GM23338 (cell line): ENCODE data around the gene HOXD8. TPM values are rescaled to one million over a fixed set of nuclear protein-coding genes. Genes with fewer than 3 reads are reported as not detected.

ENCODE experiments used
- ATAC-seq: fragments of 200-7000 bp; cut with Tn5 transposase; 3 replicates; pipeline ENCODE4 v1.9.1; 2020
- DNase-seq: peaks from one replicate; pipeline ENCODE4 v3.0.0-alpha.2; 2015; ENCODE audit warnings: low spot score
- H2AFZ ChIP-seq: fragments of 200-600 bp; sonication (generic); 2 replicates; pipeline ENCODE4 v1.8.0; 2016; ENCODE audit warnings: antibody characterized with exemption, mild to moderate bottlenecking, moderate library complexity
- H3F3A ChIP-seq: fragments of 200-600 bp; sonication (generic); replicated peaks from 2 replicates; pipeline ENCODE4 v1.8.0; 2017; ENCODE audit warnings: antibody characterized with exemption, mixed run types, low read depth
- H3K27ac ChIP-seq: fragments of 200-600 bp; sonication (generic); 2 replicates; pipeline ENCODE4 v1.6.1; 2016; ENCODE audit warnings: low read depth
- H3K27me3 ChIP-seq: fragments of 200-600 bp; sonication (generic); 2 replicates; pipeline ENCODE4 v1.8.0; 2016; ENCODE audit warnings: mild to moderate bottlenecking, mixed run types, moderate library complexity; ENCODE audit not compliant: insufficient read depth
- H3K36me3 ChIP-seq: fragments of 200-600 bp; sonication (generic); 2 replicates; pipeline ENCODE4 v1.8.0; 2016; ENCODE audit warnings: mild to moderate bottlenecking; ENCODE audit not compliant: insufficient read depth
- H3K4me1 ChIP-seq: fragments of 200-600 bp; sonication (generic); 2 replicates; pipeline ENCODE4 v1.8.0; 2016; ENCODE audit warnings: mild to moderate bottlenecking, moderate library complexity; ENCODE audit not compliant: insufficient read depth
- H3K4me2 ChIP-seq: fragments of 200-600 bp; sonication (generic); 2 replicates; pipeline ENCODE4 v1.7.1; 2017; ENCODE audit warnings: mixed run types
- H3K4me3 ChIP-seq: fragments of 200-600 bp; sonication (generic); 2 replicates; pipeline ENCODE4 v1.6.1; 2016; ENCODE audit warnings: mixed run types
- H3K79me2 ChIP-seq: fragments of 200-600 bp; sonication (generic); replicated peaks from 2 replicates; pipeline ENCODE4 v1.8.0; 2017; ENCODE audit warnings: mild to moderate bottlenecking; ENCODE audit not compliant: insufficient read depth
- H3K9me2 ChIP-seq: fragments of 200-600 bp; sonication (generic); 2 replicates; pipeline ENCODE4 v1.8.0; 2017; ENCODE audit not compliant: insufficient read depth
- H4K20me1 ChIP-seq: fragments of 200-600 bp; sonication (generic); replicated peaks from 2 replicates; pipeline ENCODE4 v1.8.0; 2017; ENCODE audit warnings: mild to moderate bottlenecking; ENCODE audit not compliant: insufficient read depth
- H3K27ac Mint-ChIP-seq: 2 replicates; pipeline ENCODE4 v1.8.0; 2020; ENCODE audit warnings: inconsistent platforms, mild to moderate bottlenecking, moderate library complexity, mixed read lengths
- H3K27me3 Mint-ChIP-seq: 3 replicates; pipeline ENCODE4 v1.8.0; 2022; ENCODE audit warnings: low read depth, mild to moderate bottlenecking, moderate library complexity, mixed read lengths, inconsistent platforms; ENCODE audit not compliant: insufficient read depth, poor library complexity
- H3K36me3 Mint-ChIP-seq: 3 replicates; pipeline ENCODE4 v1.8.0; 2021; ENCODE audit warnings: low read depth, mild to moderate bottlenecking, inconsistent platforms, moderate library complexity, mixed read lengths
- H3K4me1 Mint-ChIP-seq: 3 replicates; pipeline ENCODE4 v1.8.0; 2020; ENCODE audit warnings: mild to moderate bottlenecking, inconsistent platforms, mixed read lengths
- H3K4me3 Mint-ChIP-seq: 3 replicates; pipeline ENCODE4 v1.8.0; 2021; ENCODE audit warnings: moderate library complexity, mild to moderate bottlenecking, inconsistent platforms, mixed read lengths
- H3K9me3 Mint-ChIP-seq: 3 replicates; pipeline ENCODE4 v1.8.0; 2020; ENCODE audit warnings: moderate library complexity, mild to moderate bottlenecking, inconsistent platforms, mixed read lengths
- EZH2 ChIP-seq: fragments of 200-600 bp; sonication (generic); IDR thresholded peaks from one replicate; pipeline ENCODE4 v1.8.0; 2017; ENCODE audit warnings: antibody characterized with exemption, mild to moderate bottlenecking, low read depth; ENCODE audit not compliant: unreplicated experiment
- EZH2phosphoT487 ChIP-seq: fragments of 200-600 bp; sonication (generic); IDR thresholded peaks from one replicate; pipeline ENCODE4 v1.8.1; 2018; ENCODE audit warnings: antibody characterized with exemption; ENCODE audit not compliant: unreplicated experiment
- JUNB ChIP-seq: IDR thresholded peaks from one replicate; pipeline ENCODE4 v1.6.1; 2016; ENCODE audit warnings: antibody characterized with exemption; ENCODE audit not compliant: unreplicated experiment
- NANOG ChIP-seq: IDR thresholded peaks from 2 replicates; pipeline ENCODE4 v1.6.1; 2016; ENCODE audit warnings: antibody characterized with exemption, borderline replicate concordance
- ZNF114 ChIP-seq: fragments of 250-450 bp; sonication (Bioruptor Pico); IDR thresholded peaks from 2 replicates; pipeline ENCODE4 v1.5.0; 2020; ENCODE audit warnings: mild to moderate bottlenecking, moderate library complexity
- ZNF331 ChIP-seq: fragments of 250-450 bp; sonication (Bioruptor Pico); IDR thresholded peaks from 2 replicates; pipeline ENCODE4 v1.5.0; 2020; ENCODE audit warnings: low read depth, mild to moderate bottlenecking, moderate library complexity
- polyA plus RNA-seq: library from polyadenylated mRNA; unstranded; fragments of >200 nt; fragmentation: Nextera tagmentation; extraction: Ambion mirVana; gene quantifications from 2 replicates; pipeline ENCODE4 v1.2.1, GENCODE V29; 2016
- total RNA-seq: library from RNA; depleted of rRNA; stranded (reverse); fragments of >200 nt; shearing (Covaris generic); gene quantifications from 2 replicates; pipeline ENCODE4 v1.2.3, GENCODE V29; 2014
- TF ChIP-seq, protein P1 (sequence below): IDR thresholded peaks from one replicate; pipeline ENCODE4 v1.6.1; 2018; ENCODE audit warnings: antibody characterized with exemption; ENCODE audit not compliant: unreplicated experiment
- TF ChIP-seq, protein P2 (sequence below): IDR thresholded peaks from 2 replicates; pipeline ENCODE4 v1.6.1; 2016; ENCODE audit warnings: antibody characterized with exemption
- TF ChIP-seq, protein P3 (sequence below): fragments of 250-450 bp; sonication (Bioruptor Pico); IDR thresholded peaks from 2 replicates; pipeline ENCODE4 v1.5.0; 2020; ENCODE audit warnings: mild to moderate bottlenecking, moderate library complexity

The HOXD8 gene
- total and polyA plus RNA-seq, 2 experiments from 2014 or later: not detected

DNA sequence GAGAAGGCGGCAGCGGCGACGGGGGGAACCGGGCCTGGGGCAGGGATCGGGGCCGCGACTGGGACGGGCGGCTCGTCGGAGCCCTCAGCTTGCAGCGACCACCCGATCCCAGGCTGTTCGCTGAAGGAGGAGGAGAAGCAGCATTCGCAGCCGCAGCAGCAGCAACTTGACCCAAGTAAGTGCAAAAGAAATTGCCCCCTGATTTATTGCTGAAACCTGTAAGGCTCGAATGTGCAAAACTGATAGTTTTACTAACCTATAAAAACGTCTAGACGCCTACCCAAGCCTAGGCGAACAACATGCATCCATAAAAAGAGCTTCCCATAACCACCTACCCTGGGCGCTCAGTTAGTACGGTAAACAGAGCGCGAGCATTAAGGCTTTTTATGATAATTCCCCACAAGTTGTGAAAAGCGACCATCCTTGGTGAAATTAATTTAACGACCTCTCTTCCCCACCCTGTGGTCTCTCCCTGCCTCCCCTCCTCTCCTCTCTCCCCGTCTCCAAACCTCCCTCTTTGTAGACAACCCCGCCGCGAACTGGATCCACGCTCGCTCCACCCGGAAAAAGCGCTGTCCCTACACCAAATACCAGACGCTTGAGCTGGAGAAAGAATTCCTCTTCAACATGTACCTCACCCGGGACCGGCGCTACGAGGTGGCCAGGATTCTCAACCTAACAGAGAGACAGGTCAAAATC is 5.9 kb upstream of the HOXD8 start:
- H3K27me3 Mint-ChIP-seq: peaks cover 99% of the 10 kb centered on the region
- H3K4me2 ChIP-seq: peak overlapping the region; percentile 76
- ATAC-seq (no peak; the same call in 2 of the 3 replicates), DNase-seq (no peak)
- peaks cover 100% of the 10 kb centered on the region for H3K27me3 ChIP-seq
- H3K27ac ChIP-seq: no peak overlapping the region
- no peaks in the 10 kb centered on the region for H3K79me2 ChIP-seq
- H3K4me1 ChIP-seq: peaks cover 12% of the 10 kb centered on the region
- H3K36me3 Mint-ChIP-seq: peaks cover 3% of the 10 kb centered on the region; the same call in 1 of the 3 replicates
- H2AFZ ChIP-seq: no peak overlapping the region
- peak; percentile 98 for TF ChIP-seq EZH2
- TF ChIP-seq NANOG: no peak
- TF ChIP-seq JUNB: no peak
- peak; percentile 97 for TF ChIP-seq EZH2phosphoT487
- TF ChIP-seq, protein P1, sequence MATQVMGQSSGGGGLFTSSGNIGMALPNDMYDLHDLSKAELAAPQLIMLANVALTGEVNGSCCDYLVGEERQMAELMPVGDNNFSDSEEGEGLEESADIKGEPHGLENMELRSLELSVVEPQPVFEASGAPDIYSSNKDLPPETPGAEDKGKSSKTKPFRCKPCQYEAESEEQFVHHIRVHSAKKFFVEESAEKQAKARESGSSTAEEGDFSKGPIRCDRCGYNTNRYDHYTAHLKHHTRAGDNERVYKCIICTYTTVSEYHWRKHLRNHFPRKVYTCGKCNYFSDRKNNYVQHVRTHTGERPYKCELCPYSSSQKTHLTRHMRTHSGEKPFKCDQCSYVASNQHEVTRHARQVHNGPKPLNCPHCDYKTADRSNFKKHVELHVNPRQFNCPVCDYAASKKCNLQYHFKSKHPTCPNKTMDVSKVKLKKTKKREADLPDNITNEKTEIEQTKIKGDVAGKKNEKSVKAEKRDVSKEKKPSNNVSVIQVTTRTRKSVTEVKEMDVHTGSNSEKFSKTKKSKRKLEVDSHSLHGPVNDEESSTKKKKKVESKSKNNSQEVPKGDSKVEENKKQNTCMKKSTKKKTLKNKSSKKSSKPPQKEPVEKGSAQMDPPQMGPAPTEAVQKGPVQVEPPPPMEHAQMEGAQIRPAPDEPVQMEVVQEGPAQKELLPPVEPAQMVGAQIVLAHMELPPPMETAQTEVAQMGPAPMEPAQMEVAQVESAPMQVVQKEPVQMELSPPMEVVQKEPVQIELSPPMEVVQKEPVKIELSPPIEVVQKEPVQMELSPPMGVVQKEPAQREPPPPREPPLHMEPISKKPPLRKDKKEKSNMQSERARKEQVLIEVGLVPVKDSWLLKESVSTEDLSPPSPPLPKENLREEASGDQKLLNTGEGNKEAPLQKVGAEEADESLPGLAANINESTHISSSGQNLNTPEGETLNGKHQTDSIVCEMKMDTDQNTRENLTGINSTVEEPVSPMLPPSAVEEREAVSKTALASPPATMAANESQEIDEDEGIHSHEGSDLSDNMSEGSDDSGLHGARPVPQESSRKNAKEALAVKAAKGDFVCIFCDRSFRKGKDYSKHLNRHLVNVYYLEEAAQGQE: no peak
- TF ChIP-seq, protein P2, sequence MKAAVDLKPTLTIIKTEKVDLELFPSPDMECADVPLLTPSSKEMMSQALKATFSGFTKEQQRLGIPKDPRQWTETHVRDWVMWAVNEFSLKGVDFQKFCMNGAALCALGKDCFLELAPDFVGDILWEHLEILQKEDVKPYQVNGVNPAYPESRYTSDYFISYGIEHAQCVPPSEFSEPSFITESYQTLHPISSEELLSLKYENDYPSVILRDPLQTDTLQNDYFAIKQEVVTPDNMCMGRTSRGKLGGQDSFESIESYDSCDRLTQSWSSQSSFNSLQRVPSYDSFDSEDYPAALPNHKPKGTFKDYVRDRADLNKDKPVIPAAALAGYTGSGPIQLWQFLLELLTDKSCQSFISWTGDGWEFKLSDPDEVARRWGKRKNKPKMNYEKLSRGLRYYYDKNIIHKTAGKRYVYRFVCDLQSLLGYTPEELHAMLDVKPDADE: no peak
- no peak for TF ChIP-seq ZNF331
- TF ChIP-seq, protein P3, sequence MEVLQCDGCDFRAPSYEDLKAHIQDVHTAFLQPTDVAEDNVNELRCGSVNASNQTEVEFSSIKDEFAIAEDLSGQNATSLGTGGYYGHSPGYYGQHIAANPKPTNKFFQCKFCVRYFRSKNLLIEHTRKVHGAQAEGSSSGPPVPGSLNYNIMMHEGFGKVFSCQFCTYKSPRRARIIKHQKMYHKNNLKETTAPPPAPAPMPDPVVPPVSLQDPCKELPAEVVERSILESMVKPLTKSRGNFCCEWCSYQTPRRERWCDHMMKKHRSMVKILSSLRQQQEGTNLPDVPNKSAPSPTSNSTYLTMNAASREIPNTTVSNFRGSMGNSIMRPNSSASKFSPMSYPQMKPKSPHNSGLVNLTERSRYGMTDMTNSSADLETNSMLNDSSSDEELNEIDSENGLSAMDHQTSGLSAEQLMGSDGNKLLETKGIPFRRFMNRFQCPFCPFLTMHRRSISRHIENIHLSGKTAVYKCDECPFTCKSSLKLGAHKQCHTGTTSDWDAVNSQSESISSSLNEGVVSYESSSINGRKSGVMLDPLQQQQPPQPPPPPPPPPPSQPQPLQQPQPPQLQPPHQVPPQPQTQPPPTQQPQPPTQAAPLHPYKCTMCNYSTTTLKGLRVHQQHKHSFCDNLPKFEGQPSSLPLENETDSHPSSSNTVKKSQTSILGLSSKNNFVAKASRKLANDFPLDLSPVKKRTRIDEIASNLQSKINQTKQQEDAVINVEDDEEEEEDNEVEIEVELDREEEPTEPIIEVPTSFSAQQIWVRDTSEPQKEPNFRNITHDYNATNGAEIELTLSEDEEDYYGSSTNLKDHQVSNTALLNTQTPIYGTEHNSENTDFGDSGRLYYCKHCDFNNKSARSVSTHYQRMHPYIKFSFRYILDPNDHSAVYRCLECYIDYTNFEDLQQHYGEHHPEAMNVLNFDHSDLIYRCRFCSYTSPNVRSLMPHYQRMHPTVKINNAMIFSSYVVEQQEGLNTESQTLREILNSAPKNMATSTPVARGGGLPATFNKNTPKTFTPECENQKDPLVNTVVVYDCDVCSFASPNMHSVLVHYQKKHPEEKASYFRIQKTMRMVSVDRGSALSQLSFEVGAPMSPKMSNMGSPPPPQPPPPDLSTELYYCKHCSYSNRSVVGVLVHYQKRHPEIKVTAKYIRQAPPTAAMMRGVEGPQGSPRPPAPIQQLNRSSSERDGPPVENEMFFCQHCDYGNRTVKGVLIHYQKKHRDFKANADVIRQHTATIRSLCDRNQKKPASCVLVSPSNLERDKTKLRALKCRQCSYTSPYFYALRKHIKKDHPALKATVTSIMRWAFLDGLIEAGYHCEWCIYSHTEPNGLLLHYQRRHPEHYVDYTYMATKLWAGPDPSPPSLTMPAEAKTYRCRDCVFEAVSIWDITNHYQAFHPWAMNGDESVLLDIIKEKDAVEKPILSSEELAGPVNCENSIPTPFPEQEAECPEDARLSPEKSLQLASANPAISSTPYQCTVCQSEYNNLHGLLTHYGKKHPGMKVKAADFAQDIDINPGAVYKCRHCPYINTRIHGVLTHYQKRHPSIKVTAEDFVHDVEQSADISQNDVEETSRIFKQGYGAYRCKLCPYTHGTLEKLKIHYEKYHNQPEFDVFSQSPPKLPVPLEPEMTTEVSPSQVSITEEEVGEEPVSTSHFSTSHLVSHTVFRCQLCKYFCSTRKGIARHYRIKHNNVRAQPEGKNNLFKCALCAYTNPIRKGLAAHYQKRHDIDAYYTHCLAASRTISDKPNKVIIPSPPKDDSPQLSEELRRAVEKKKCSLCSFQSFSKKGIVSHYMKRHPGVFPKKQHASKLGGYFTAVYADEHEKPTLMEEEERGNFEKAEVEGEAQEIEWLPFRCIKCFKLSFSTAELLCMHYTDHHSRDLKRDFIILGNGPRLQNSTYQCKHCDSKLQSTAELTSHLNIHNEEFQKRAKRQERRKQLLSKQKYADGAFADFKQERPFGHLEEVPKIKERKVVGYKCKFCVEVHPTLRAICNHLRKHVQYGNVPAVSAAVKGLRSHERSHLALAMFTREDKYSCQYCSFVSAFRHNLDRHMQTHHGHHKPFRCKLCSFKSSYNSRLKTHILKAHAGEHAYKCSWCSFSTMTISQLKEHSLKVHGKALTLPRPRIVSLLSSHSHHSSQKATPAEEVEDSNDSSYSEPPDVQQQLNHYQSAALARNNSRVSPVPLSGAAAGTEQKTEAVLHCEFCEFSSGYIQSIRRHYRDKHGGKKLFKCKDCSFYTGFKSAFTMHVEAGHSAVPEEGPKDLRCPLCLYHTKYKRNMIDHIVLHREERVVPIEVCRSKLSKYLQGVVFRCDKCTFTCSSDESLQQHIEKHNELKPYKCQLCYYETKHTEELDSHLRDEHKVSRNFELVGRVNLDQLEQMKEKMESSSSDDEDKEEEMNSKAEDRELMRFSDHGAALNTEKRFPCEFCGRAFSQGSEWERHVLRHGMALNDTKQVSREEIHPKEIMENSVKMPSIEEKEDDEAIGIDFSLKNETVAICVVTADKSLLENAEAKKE: no peak
- no peak for TF ChIP-seq ZNF114 (CRISPR knock-in tag)
- peaks cover 22% of the 10 kb centered on the region for H3K4me1 Mint-ChIP-seq
- H3K36me3 ChIP-seq: no peaks in the 10 kb centered on the region
- peak overlapping the region; percentile 45 for H3K4me3 Mint-ChIP-seq
- no peaks in the 10 kb centered on the region for H3K9me2 ChIP-seq
- peaks cover 31% of the 10 kb centered on the region for H4K20me1 ChIP-seq
- peak overlapping the region; percentile 53 for H3K4me3 ChIP-seq
- H3K9me3 Mint-ChIP-seq: peaks cover 10% of the 10 kb centered on the region; the same call in 2 of the 3 replicates
- H3F3A ChIP-seq: peaks cover 47% of the 10 kb centered on the region; the same call in 1 of the 2 replicates
- H3K27ac Mint-ChIP-seq: no peak overlapping the region
